Measurements from ENCODE around the gene RARS2.

DNA sequence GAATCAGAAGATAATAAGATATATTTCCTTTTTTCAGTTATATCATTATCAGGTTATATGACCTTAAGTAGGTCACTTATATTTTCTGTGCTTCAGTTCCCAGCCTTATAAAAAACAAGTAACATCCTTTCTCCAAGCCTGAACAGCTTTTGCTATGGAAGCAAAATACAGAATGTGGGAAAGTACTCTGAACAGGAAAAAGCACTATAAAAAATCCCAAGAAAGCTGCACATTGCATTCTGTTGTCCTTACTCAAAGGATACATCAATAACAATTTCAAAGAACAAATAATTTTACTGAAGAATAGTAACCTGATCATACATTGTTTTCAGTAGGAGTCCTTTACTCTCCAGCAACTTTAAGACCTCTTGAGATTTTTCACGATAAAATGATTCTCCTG lies 60.6 kb downstream of the RARS2 start:
- no peak for TF ChIP-seq POLR2A (IDR thresholded peaks at IDR 0.05)
- no peak for TF ChIP-seq POLR2AphosphoS5 (IDR thresholded peaks at IDR 0.05)
